Measurements from ENCODE around the gene ZNF516. TPM values are rescaled to one million over a fixed set of nuclear protein-coding genes. Genes with fewer than 3 reads are reported as not detected.

ZNF516 gene
- total RNA-seq, 1 experiment from 2014 or later, result 28.3 TPM

- CTCF ChIA-PET, result interaction anchor here (1.2 to 2.4 kb wide), 3 partner anchors 17 to 28 kb away, joined by 4 to 11 read pairs (median 5); no protein-coding TSS in a partner anchor
- Mint-ChIP-seq H3K4me1 (ENCODE audit: insufficient read depth, unreplicated experiment) (peaks cover 17% of the 10 kb centered on the region), H3K36me3 (ENCODE audit: insufficient read depth, unreplicated experiment) (peaks cover 6% of the 10 kb centered on the region), H3K4me3 (ENCODE audit: unreplicated experiment) (no peak overlapping the region), H3K27ac (ENCODE audit: low read depth, unreplicated experiment) (no peak overlapping the region), H3K9me3 (ENCODE audit: unreplicated experiment) (no peaks in the 10 kb centered on the region), H3K27me3 (ENCODE audit: insufficient read depth, unreplicated experiment) (no peaks in the 10 kb centered on the region)
- TF ChIP-seq CTCF (IDR thresholded peaks at IDR 0.05; ENCODE audit: unreplicated experiment), result peak; percentile 54
- peak; percentile 51 for DNase-seq (ENCODE audit: unreplicated experiment)
- POLR2A ChIA-PET, result no interaction called here
- intact Hi-C loops (cut with micrococcal nuclease), result no loop called here
- no TSS peak for BruUV-seq (replicated peaks)
Observed at GRCh38 chr18:76426737-76427305, 68.2 kb downstream of the ZNF516 start.

GRCh38 chr18:76425146-76426131, 69.6 kb downstream of the ZNF516 start:
- H3K36me3 Mint-ChIP-seq (ENCODE audit: insufficient read depth, unreplicated experiment), result no peaks in the 10 kb centered on the region
- CTCF ChIA-PET, result interaction anchor here (0.6 to 2.4 kb wide), 11 partner anchors 10 to 1273 kb away, joined by 3 to 11 read pairs (median 3); no protein-coding TSS in a partner anchor
- H3K4me1 Mint-ChIP-seq (ENCODE audit: insufficient read depth, unreplicated experiment), result peaks cover 7% of the 10 kb centered on the region

GRCh38 chr18:76422838-76423237, 72.2 kb downstream of the ZNF516 start:
- no peaks in the 10 kb centered on the region for H3K36me3 Mint-ChIP-seq (ENCODE audit: insufficient read depth, unreplicated experiment)
- DNase-seq (ENCODE audit: unreplicated experiment), result no peak
- ChIA-PET CTCF (interaction anchor here (1.2 kb wide), 1 partner anchor 24 kb away, joined by 9 read pairs; no protein-coding TSS in a partner anchor), POLR2A (no interaction called here)
- intact Hi-C loops (cut with micrococcal nuclease), result no loop called here
- no peak overlapping the region for H3K27ac Mint-ChIP-seq (ENCODE audit: low read depth, unreplicated experiment)
- H3K9me3 Mint-ChIP-seq (ENCODE audit: unreplicated experiment), result no peaks in the 10 kb centered on the region
- no peaks in the 10 kb centered on the region for H3K27me3 Mint-ChIP-seq (ENCODE audit: insufficient read depth, unreplicated experiment)
- BruUV-seq (replicated peaks), result no TSS peak
- TF ChIP-seq CTCF (IDR thresholded peaks at IDR 0.05; ENCODE audit: unreplicated experiment), result no peak
- H3K4me1 Mint-ChIP-seq (ENCODE audit: insufficient read depth, unreplicated experiment), result peaks cover 6% of the 10 kb centered on the region
- no peak overlapping the region for H3K4me3 Mint-ChIP-seq (ENCODE audit: unreplicated experiment)

More at GRCh38 chr18:76425146-76426131, 69.6 kb downstream of the ZNF516 start:
- Mint-ChIP-seq H3K27ac (ENCODE audit: low read depth, unreplicated experiment) (no peak overlapping the region), H3K4me3 (ENCODE audit: unreplicated experiment) (no peak overlapping the region), H3K9me3 (ENCODE audit: unreplicated experiment) (no peaks in the 10 kb centered on the region), H3K27me3 (ENCODE audit: insufficient read depth, unreplicated experiment) (no peaks in the 10 kb centered on the region)
- BruUV-seq (replicated peaks), result no TSS peak
- no peak for TF ChIP-seq CTCF (IDR thresholded peaks at IDR 0.05; ENCODE audit: unreplicated experiment)
- intact Hi-C loops (cut with micrococcal nuclease), result no loop called here
- POLR2A ChIA-PET, result interaction anchor here (0.7 to 0.9 kb wide), 2 partner anchors 139 to 284 kb away, joined by 3 to 4 read pairs; no protein-coding TSS in a partner anchor
- DNase-seq (ENCODE audit: unreplicated experiment), result no peak

GRCh38 chr18:76422121-76422520, 72.9 kb downstream of the ZNF516 start:
- H3K4me1 Mint-ChIP-seq (ENCODE audit: insufficient read depth, unreplicated experiment), result peaks cover 6% of the 10 kb centered on the region
- no peak overlapping the region for H3K27ac Mint-ChIP-seq (ENCODE audit: low read depth, unreplicated experiment)
- no peaks in the 10 kb centered on the region for H3K36me3 Mint-ChIP-seq (ENCODE audit: insufficient read depth, unreplicated experiment)
- H3K27me3 Mint-ChIP-seq (ENCODE audit: insufficient read depth, unreplicated experiment), result no peaks in the 10 kb centered on the region
- H3K4me3 Mint-ChIP-seq (ENCODE audit: unreplicated experiment), result no peak overlapping the region
- ChIA-PET POLR2A (no interaction called here), CTCF (interaction anchor here (0.7 to 1.2 kb wide), 2 partner anchors 23 to 87 kb away, joined by 4 to 9 read pairs; no protein-coding TSS in a partner anchor)
- DNase-seq (ENCODE audit: unreplicated experiment), result no peak
- H3K9me3 Mint-ChIP-seq (ENCODE audit: unreplicated experiment), result no peaks in the 10 kb centered on the region
- intact Hi-C loops (cut with micrococcal nuclease), result no loop called here
- no TSS peak for BruUV-seq (replicated peaks)
- no peak for TF ChIP-seq CTCF (IDR thresholded peaks at IDR 0.05; ENCODE audit: unreplicated experiment)
